ENCODE measurements around the gene PADI3. TPM values are rescaled to one million over a fixed set of nuclear protein-coding genes. Genes with fewer than 3 reads are reported as not detected.
"Not testable (repeated sequence)": the region's sequence is repeated elsewhere in the genome, so short reads cannot be mapped to it uniquely, and the experiment has no call there.

The PADI3 gene
- total RNA-seq, 4 donors from 2014 or later, result 0.20 to 0.31 TPM; not detected in 2

DNA sequence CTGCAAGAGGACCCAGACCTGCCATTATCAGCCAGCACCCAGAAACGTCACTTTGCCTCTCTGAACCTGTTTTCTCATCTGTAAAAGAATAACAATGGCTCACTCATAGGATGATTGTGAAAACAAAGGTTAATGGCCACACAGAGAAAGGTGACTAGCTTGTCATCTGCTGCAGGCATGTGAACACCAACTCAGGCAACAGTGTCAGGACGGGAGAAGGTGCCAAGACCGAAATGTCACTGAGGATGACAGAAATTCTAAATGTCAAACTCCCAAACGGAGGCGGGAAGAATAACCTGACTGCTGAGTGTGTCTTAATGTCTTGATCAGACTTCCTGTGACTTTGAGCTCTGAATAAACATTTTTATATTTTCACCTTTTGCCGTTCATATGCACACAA, 69.4 kb downstream of the PADI3 start:
- ATAC-seq, result no peak
- Histone ChIP-seq H3K27me3 (peaks cover 49% of the 10 kb centered on the region), H3K9me3 (peaks cover 0 to 13% (median 0%) of the 10 kb centered on the region in 3 donors), H3K27ac (no peak overlapping the region), H3K4me1 (no peaks in the 10 kb centered on the region), H3K36me3 (no peaks in the 10 kb centered on the region), H3K4me3 (no peak overlapping the region)
- TF ChIP-seq POLR2AphosphoS5 (IDR thresholded peaks at IDR 0.05) (no peak), POLR2A (IDR thresholded peaks at IDR 0.05) (no peak), EP300 (IDR thresholded peaks at IDR 0.05) (no peak)
- TF ChIP-seq, protein P1, sequence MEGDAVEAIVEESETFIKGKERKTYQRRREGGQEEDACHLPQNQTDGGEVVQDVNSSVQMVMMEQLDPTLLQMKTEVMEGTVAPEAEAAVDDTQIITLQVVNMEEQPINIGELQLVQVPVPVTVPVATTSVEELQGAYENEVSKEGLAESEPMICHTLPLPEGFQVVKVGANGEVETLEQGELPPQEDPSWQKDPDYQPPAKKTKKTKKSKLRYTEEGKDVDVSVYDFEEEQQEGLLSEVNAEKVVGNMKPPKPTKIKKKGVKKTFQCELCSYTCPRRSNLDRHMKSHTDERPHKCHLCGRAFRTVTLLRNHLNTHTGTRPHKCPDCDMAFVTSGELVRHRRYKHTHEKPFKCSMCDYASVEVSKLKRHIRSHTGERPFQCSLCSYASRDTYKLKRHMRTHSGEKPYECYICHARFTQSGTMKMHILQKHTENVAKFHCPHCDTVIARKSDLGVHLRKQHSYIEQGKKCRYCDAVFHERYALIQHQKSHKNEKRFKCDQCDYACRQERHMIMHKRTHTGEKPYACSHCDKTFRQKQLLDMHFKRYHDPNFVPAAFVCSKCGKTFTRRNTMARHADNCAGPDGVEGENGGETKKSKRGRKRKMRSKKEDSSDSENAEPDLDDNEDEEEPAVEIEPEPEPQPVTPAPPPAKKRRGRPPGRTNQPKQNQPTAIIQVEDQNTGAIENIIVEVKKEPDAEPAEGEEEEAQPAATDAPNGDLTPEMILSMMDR (IDR thresholded peaks at IDR 0.05), result no peak
- WGBS, 2 donors (ENCODE audit: low coverage in 1 of 2), result 41 to 44% methylated on average over 6 of the region's 6 CpGs

DNA sequence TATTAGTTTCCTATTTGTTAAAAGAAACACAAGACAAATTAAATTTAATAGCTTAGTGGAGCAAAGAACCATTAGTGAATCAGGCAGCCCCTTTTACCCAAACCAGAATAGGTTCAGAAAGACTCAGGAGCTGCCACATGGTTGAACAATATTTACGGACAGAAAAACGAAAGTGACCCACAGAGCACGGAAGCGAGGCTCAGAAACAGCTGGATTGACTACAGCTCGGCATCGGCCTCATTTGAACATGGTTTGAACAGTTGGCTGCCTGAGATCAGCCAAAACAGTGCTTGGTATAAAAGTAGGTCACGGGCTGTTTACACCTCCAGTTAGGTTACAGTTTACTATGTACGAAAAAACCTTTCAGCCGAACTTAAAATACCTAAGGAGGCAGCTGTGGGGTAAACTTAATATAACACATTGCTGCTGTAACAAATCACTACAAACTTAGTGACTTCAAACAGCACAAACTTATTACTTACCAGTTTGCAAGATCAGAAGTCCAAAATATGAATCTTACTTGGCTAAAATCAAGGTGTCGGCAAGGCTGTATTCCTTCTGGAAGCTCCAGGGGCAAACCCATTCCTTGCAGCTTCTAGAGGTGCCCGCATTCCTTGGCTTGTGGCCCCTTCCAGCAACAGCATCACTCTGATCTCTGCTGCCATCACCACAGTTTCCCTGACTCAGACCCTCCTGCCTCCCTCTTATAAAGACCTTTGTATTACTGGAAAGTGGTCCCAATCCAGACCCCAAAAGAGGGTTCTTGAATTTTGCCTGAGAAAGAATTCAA, 70.9 kb downstream of the PADI3 start:
- no peaks in the 10 kb centered on the region for H3K4me1 ChIP-seq
- 68 to 83% methylated on average over 4 to 11 of the region's 11 CpGs for WGBS, 2 donors (ENCODE audit: low coverage in 1 of 2)
- H3K9me3 ChIP-seq, result peaks cover 0 to 13% (median 0%) of the 10 kb centered on the region in 3 donors
- no peak for ATAC-seq
- TF ChIP-seq, protein P1 (IDR thresholded peaks at IDR 0.05), result no peak
- TF ChIP-seq POLR2A (IDR thresholded peaks at IDR 0.05) (no peak), POLR2AphosphoS5 (IDR thresholded peaks at IDR 0.05) (no peak), EP300 (IDR thresholded peaks at IDR 0.05) (no peak)
- peaks cover 35% of the 10 kb centered on the region for H3K27me3 ChIP-seq
- H3K36me3 ChIP-seq, result no peaks in the 10 kb centered on the region
- no peak overlapping the region for H3K4me3 ChIP-seq
- no peak overlapping the region for H3K27ac ChIP-seq

DNA sequence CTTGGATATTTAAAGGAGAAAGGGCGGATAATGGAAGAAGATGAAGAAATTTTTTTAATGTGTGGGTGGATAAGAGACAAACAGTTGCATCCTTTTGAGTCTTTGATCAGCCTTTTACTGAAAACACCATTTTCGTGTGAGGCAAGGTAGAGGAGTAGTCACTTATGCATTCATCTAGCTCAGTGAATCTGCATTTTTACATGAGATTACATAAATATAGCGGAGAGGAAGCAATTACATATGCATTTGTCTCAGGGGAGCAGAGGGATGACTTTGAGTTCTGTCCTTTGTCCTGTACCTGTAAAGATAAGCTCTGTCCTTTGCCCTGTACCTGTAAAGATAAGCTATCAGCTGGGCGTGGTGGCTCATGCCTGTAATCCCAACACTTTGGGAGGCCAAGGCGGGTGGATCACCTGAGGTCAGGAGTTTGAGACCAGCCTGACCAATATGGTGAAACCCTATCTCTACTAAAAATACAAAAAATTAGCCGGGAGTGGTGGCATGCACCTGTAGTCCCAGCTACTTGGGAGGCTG, 73.0 kb downstream of the PADI3 start:
- not testable (repeated sequence) for ATAC-seq, H3K36me3 ChIP-seq, H3K4me1 ChIP-seq, H3K4me3 ChIP-seq, H3K27ac ChIP-seq
- peaks cover 16% of the 10 kb centered on the region for H3K27me3 ChIP-seq
- H3K9me3 ChIP-seq, result peaks cover 0 to 13% (median 0%) of the 10 kb centered on the region in 3 donors
- 70 to 75% methylated on average over 4 to 5 of the region's 6 CpGs for WGBS, 2 donors (ENCODE audit: low coverage in 1 of 2)

DNA sequence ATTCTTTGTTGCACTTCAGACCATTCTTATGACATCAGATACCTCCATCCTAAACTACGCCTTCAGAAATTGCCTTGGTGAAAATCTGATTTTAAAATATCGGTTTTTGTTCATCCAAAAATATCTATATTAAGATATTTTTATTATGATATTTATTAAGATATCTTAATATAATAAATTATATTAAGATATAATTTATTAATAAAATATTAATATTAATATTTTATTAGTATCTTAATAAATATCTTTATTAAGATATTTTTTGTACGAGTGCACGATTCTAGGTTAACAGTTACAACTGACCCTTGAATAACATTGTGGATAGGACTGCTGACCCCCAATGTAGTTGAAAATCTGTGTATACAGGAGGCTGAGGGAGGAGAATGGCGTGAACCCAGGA, 80.0 kb downstream of the PADI3 start:
- ATAC-seq, result no peak
- Histone ChIP-seq H3K27ac (no peak overlapping the region), H3K9me3 (peaks cover 0 to 13% (median 0%) of the 10 kb centered on the region in 3 donors), H3K36me3 (no peaks in the 10 kb centered on the region), H3K27me3 (peaks cover 43% of the 10 kb centered on the region), H3K4me3 (no peak overlapping the region), H3K4me1 (no peaks in the 10 kb centered on the region)
- TF ChIP-seq POLR2A (IDR thresholded peaks at IDR 0.05), result no peak
- TF ChIP-seq, protein P1 (IDR thresholded peaks at IDR 0.05), result no peak
- no peak for TF ChIP-seq EP300 (IDR thresholded peaks at IDR 0.05)
- TF ChIP-seq POLR2AphosphoS5 (IDR thresholded peaks at IDR 0.05), result no peak
- WGBS, 2 donors (ENCODE audit: low coverage in 1 of 2), result 67 to 79% methylated on average over 4 to 5 of the region's 5 CpGs

DNA sequence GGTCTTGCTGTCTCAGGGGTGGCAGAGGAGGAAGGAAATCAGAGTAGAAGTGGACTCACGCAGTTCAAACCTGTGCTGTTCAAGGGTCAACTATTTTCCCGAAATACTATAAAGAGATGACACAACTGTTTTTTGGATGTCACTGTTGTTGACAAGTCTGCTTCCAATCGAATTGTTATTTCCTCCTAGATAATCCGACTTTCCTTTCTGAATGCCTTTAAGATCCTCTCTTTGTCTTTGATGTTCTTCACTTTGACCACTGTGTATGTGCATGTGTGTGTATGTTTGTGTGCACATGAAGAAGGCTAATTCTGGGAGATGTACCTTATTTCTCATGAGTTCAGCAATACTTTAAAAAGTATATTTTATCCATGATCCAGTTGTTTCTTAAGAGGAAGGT, 80.7 kb downstream of the PADI3 start:
- H3K9me3 ChIP-seq, result peaks cover 0 to 14% (median 0%) of the 10 kb centered on the region in 3 donors
- no peak for ATAC-seq
- no peaks in the 10 kb centered on the region for H3K4me1 ChIP-seq
- WGBS, 2 donors (ENCODE audit: low coverage in 1 of 2), result 69 to 79% methylated on average over 3 to 4 of the region's 4 CpGs
- no peak overlapping the region for H3K27ac ChIP-seq
- H3K4me3 ChIP-seq, result no peak overlapping the region
- H3K36me3 ChIP-seq, result no peaks in the 10 kb centered on the region
- H3K27me3 ChIP-seq, result peaks cover 48% of the 10 kb centered on the region
- TF ChIP-seq POLR2AphosphoS5 (IDR thresholded peaks at IDR 0.05), result no peak
- TF ChIP-seq, protein P1 (IDR thresholded peaks at IDR 0.05), result no peak
- TF ChIP-seq EP300 (IDR thresholded peaks at IDR 0.05), result no peak
- TF ChIP-seq POLR2A (IDR thresholded peaks at IDR 0.05), result no peak
